Thoracic aorta (tissue), 2 donors: ENCODE data around the gene BICD2. TPM values are rescaled to one million over a fixed set of nuclear protein-coding genes. Genes with fewer than 3 reads are reported as not detected.
"Not testable (repeated sequence)": the region's sequence is repeated elsewhere in the genome, so short reads cannot be mapped to it uniquely, and the experiment has no call there.

Experiments
- ATAC-seq: fragments of 150-250 bp; one replicate; pipeline ENCODE4 v1.8.0; 2017; ENCODE audit warnings: low read depth; ENCODE audit not compliant: insufficient number of reproducible peaks, low FRiP score
- DNase-seq: peaks from one replicate; pipeline ENCODE4 v3.0.0-alpha.2; 2020; ENCODE audit warnings: low spot score
- H3K27ac ChIP-seq, 2 donors: fragments of 200-600 bp; sonication (generic); 1 replicate in 1 of 2; 2 replicates in 1 of 2; pipeline ENCODE4 v1.5.1; 2016; ENCODE audit warnings: mild to moderate bottlenecking in 2 of 2, moderate library complexity in 2 of 2
- H3K27me3 ChIP-seq: fragments of 200-600 bp; sonication (generic); replicated peaks from 2 replicates; pipeline ENCODE4 v1.6.0; 2016; ENCODE audit warnings: mild to moderate bottlenecking; ENCODE audit not compliant: insufficient read depth
- H3K36me3 ChIP-seq: fragments of 200-600 bp; sonication (generic); one replicate; pipeline ENCODE4 v1.5.1; 2016
- H3K4me1 ChIP-seq, 2 donors: fragments of 200-600 bp; sonication (generic); 1 replicate in 1 of 2; 2 replicates in 1 of 2; pipeline versions ENCODE4 v1.5.1 to v1.6.0; 2016; ENCODE audit warnings: low read depth in 2 of 2, mild to moderate bottlenecking in 1 of 2; ENCODE audit not compliant: control insufficient read depth in 1 of 2
- H3K4me3 ChIP-seq: fragments of 200-600 bp; sonication (generic); 2 replicates; pipeline ENCODE4 v1.5.1; 2016; ENCODE audit warnings: mild to moderate bottlenecking
- H3K9me3 ChIP-seq: fragments of 200-600 bp; sonication (generic); 2 replicates; pipeline ENCODE4 v1.5.1; 2016
- total RNA-seq, 2 donors: library from RNA; depleted of rRNA; stranded (reverse); fragments of >200 nt; gene quantifications; one replicate each; pipeline versions ENCODE4 v1.1.0 to v1.2.3, GENCODE V29; 2016
- TF ChIP-seq, protein P1 (sequence below): fragments of 200-600 bp; sonication (generic); IDR thresholded peaks from one replicate; pipeline ENCODE4 v1.5.1; 2019; ENCODE audit warnings: antibody characterized with exemption

Gene BICD2
- total RNA-seq, 2 donors from 2014 or later, result 52.1 to 57.7 TPM

DNA sequence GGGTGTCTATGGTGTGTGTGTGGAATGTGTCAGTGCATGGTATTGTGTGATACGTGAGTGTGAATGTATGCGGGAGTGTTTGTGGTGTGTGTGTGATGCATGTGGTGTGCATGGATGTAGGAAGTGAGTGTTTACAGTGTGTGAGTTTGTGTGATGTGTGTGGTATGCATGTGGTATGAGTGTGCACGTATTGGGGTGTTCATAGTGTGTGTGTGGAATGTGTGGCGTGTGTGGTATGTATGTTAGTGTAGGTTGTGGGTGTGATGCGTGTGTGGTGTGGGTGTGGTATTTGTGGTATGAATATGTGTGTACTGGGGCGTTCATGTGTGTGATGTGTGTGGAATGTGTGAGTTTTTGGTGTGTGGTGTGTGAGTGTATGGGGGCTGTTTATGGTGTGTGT is 40.1 kb upstream of the BICD2 start:
- H3K4me1 ChIP-seq, result peaks cover 18 to 27% of the 10 kb centered on the region in 2 donors
- ATAC-seq, result no peak

DNA sequence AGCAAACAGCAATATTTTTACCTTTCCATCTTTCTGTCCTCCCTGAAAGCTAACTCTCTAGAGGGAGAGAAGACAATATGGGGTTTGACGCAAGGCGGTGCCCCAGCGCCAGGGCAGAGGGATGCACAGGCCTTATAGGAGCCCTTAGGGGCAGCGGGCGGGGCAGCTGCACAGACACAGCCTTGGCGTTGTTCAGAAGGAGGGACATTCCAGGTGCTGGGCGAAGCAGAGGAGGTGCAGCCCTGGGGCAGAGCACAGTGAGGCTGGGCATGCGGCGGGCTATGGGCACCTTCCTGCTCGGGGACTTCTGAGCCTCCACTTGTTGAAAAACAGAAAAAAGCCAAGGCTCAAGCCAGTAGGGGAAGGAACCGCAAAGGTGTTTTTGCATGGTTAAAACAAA is 33.7 kb upstream of the BICD2 start:
- Histone ChIP-seq H3K4me3 (no peak overlapping the region), H3K27ac (no peak overlapping the region), H3K36me3 (no peaks in the 10 kb centered on the region), H3K4me1 (no peaks in the 10 kb centered on the region), H3K9me3 (no peaks in the 10 kb centered on the region), H3K27me3 (no peaks in the 10 kb centered on the region)
- ATAC-seq, result no peak
- DNase-seq, result no peak
- TF ChIP-seq, protein P1, sequence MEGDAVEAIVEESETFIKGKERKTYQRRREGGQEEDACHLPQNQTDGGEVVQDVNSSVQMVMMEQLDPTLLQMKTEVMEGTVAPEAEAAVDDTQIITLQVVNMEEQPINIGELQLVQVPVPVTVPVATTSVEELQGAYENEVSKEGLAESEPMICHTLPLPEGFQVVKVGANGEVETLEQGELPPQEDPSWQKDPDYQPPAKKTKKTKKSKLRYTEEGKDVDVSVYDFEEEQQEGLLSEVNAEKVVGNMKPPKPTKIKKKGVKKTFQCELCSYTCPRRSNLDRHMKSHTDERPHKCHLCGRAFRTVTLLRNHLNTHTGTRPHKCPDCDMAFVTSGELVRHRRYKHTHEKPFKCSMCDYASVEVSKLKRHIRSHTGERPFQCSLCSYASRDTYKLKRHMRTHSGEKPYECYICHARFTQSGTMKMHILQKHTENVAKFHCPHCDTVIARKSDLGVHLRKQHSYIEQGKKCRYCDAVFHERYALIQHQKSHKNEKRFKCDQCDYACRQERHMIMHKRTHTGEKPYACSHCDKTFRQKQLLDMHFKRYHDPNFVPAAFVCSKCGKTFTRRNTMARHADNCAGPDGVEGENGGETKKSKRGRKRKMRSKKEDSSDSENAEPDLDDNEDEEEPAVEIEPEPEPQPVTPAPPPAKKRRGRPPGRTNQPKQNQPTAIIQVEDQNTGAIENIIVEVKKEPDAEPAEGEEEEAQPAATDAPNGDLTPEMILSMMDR, result no peak

More for the DNA sequence above, 40.1 kb upstream of the BICD2 start:
- no peak overlapping the region for H3K27ac ChIP-seq
- H3K4me3 ChIP-seq, result no peak overlapping the region
- H3K27me3 ChIP-seq, result peaks cover 9% of the 10 kb centered on the region
- H3K9me3 ChIP-seq, result no peaks in the 10 kb centered on the region
- no peak for DNase-seq
- H3K36me3 ChIP-seq, result no peaks in the 10 kb centered on the region
- TF ChIP-seq, protein P1, result no peak

DNA sequence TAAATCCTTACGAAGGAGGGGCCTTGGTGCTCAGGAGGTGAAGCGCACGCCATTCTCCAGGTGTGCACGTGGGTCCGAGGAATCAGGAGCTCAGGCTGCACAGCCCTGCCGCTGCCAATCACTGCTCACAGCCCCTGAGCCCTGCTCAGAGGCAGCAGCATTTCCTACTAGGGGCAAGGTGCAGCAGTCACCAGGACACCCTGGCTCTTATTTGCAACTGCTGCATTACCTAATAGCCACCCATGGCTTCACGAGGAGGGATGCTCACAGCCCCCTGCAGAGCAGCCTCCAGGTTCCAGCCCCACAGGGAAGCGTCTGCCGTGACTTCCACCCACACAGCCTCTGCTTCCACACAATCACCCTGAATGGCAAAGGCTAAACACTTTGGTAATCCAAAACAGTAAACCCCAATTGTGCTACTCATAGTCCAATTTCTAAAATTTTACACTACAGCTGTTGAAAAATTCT is 31.7 kb upstream of the BICD2 start:
- not testable (repeated sequence) for ATAC-seq, DNase-seq, H3K9me3 ChIP-seq, H3K27me3 ChIP-seq, H3K27ac ChIP-seq, H3K4me1 ChIP-seq, H3K4me3 ChIP-seq, H3K36me3 ChIP-seq

DNA sequence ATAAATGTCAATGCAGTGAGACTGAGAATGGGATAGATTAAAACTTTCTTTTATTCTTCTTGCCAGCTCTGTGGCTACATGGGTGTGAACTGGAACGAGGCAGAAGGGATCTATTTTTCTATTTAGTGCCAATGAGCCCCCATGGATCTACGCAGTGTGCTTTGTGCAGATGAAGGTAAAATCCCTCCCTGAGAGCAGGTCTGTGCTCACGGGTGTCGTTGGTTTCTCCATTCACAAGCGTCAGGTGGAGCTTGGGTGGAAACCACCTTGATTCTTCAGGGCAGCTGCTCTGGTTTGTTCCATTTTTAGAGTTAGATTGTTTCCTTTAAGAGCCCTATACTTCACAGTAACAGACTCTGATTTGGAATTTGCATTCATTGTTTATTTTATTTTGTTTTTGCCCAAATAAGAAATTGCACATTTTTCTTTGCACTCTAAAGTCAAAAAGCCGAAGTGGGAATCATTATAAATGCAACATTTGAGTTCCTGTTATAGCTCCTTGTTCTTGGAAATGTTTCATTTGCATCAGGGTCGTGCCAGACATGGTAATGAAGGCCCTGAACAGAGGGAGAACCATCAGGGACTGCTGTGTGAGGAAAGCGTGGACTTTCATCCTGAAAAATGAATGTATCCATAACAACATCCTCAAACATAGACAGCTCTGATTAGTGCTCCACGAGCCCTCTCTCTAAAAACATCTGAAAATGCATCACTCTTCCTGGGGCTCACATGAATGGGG is 31.1 kb upstream of the BICD2 start:
- no peak overlapping the region for H3K4me3 ChIP-seq
- no peak overlapping the region for H3K27ac ChIP-seq
- no peak for ATAC-seq
- no peak for DNase-seq
- TF ChIP-seq, protein P1, result no peak
- H3K9me3 ChIP-seq, result no peaks in the 10 kb centered on the region
- no peaks in the 10 kb centered on the region for H3K36me3 ChIP-seq
- no peaks in the 10 kb centered on the region for H3K4me1 ChIP-seq
- no peaks in the 10 kb centered on the region for H3K27me3 ChIP-seq

DNA sequence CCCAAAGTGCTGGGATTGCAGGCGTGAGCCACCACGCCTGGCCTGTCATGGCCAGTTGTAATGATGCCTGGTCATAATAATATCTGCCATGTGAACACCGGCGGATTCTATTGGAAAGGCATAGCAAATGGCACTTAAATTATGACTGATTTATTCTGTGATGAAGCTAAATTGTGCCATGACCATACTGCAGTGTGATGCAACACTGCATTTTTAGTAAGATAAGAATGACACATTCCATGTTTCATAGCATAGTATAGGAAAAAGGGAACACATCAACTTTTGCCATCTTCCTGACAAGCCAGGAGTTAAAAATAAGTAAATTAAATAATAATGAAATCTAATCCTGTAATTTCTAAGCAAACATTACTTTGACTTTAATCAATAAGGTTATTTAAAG is 30.4 kb upstream of the BICD2 start:
- H3K4me1 ChIP-seq, result no peaks in the 10 kb centered on the region
- ATAC-seq, result no peak
- TF ChIP-seq, protein P1, result no peak
- no peak overlapping the region for H3K4me3 ChIP-seq
- no peaks in the 10 kb centered on the region for H3K9me3 ChIP-seq
- no peak for DNase-seq
- H3K27ac ChIP-seq, result no peak overlapping the region
- H3K36me3 ChIP-seq, result no peaks in the 10 kb centered on the region
- no peaks in the 10 kb centered on the region for H3K27me3 ChIP-seq

DNA sequence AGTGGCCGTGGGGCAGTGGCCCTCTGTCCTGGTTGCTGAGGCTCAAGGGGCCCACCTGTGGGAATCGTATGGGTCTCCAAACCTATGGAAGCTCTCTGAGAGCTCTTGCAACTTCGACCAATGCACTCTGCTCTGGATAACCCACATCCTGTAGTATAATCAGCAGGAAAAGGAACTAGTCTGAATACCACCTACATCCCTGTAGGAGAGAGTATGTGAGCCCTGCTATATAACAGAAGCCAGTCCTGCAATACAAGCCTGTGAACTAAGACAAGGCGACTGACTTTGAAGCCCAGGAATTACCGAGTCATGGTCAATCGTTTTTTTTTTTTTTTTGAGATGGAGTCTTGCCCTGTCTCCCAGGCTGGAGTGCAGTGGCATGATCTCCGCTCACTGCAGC is 29.8 kb upstream of the BICD2 start:
- Histone ChIP-seq H3K9me3 (no peaks in the 10 kb centered on the region), H3K36me3 (no peaks in the 10 kb centered on the region), H3K4me3 (no peak overlapping the region), H3K4me1 (no peaks in the 10 kb centered on the region), H3K27ac (no peak overlapping the region), H3K27me3 (no peaks in the 10 kb centered on the region)
- TF ChIP-seq, protein P1, result no peak
- DNase-seq, result no peak
- ATAC-seq, result no peak
